Neutrophil (primary cell): ENCODE results near the gene TAF11L7.
"Not testable (repeated sequence)": the region's sequence is repeated elsewhere in the genome, so short reads cannot be mapped to it uniquely, and the experiment has no call there.

Experiments used
- H3K27ac ChIP-seq: fragments of 200-600 bp; sonication (generic); 2 replicates; pipeline ENCODE4 v1.5.1; 2016; ENCODE audit warnings: mild to moderate bottlenecking, moderate library complexity
- H3K27me3 ChIP-seq: fragments of 200-600 bp; sonication (generic); 2 replicates; pipeline ENCODE4 v1.6.0; 2016; ENCODE audit warnings: mild to moderate bottlenecking
- H3K36me3 ChIP-seq: fragments of 200-600 bp; sonication (generic); 2 replicates; pipeline ENCODE4 v1.5.1; 2017
- H3K4me1 ChIP-seq, 2 experiments: fragments of 200-600 bp in 1 of 2; sonication (generic) in 1 of 2; 1 replicate in 1 of 2; 2 replicates in 1 of 2; pipeline versions ENCODE4 v1.5.1 to v1.6.1; 2013 to 2016; ENCODE audit warnings: low read depth in 1 of 2, low read length in 1 of 2, mild to moderate bottlenecking in 1 of 2, moderate library complexity in 1 of 2; ENCODE audit not compliant: control insufficient read depth in 1 of 2, insufficient read depth in 1 of 2
- H3K4me3 ChIP-seq, 2 experiments: fragments of 200-600 bp in 1 of 2; sonication (generic) in 1 of 2; 1 replicate in 1 of 2; 2 replicates in 1 of 2; pipeline ENCODE4 v1.5.1; 2013 to 2016; ENCODE audit warnings: low read depth in 1 of 2, low read length in 1 of 2, mild to moderate bottlenecking in 1 of 2, moderate library complexity in 1 of 2
- H3K9me3 ChIP-seq: fragments of 200-600 bp; sonication (generic); 2 replicates; pipeline ENCODE4 v1.5.1; 2016
- CTCF ChIP-seq: fragments of 200-600 bp; sonication (generic); IDR thresholded peaks from 2 replicates; pipeline ENCODE4 v1.5.1; 2016; ENCODE audit warnings: antibody characterized with exemption

The TAF11L7 gene

DNA sequence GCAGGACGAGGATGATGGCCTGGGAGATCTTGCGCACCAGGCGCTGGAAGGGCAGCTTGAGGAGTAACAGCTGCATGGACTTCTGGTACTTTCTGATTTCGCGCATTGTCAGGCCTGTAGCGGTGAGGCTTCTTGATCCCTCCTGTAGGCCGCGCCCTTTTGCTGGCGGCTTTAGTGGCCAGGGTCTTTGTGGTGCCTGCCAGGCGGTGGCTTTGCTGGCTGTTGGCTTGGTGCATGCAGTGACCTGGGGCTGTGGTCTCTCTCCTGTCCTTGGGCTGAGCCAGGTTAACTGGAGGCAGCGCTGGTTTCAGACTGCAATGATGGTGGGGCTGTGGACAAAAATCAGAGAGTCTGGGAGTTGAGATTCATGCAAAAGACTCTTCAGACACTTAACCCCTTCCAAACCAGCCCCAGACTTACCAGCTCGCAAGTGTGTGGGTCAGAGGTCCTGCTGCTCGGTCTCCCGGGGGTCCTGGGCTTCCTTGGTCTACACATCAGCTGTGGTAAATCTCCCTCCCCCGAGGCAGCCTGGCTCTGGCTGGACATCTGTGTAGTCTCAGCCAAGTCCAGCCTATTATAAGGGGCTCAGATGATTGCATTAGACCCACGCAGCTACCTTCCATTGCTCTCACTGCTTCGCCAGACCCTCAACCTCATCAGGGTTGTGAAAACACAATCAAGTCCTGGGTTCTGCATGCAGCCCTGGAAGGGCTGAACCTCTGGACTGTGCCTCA, 29.5 kb upstream of the TAF11L7 start:
- no peak for TF ChIP-seq CTCF
- H3K27me3 ChIP-seq, result no peaks in the 10 kb centered on the region
- no peaks in the 10 kb centered on the region for H3K4me1 ChIP-seq
- H3K9me3 ChIP-seq, result no peaks in the 10 kb centered on the region
- H3K27ac ChIP-seq, result no peak overlapping the region
- no peak overlapping the region for H3K4me3 ChIP-seq
- no peaks in the 10 kb centered on the region for H3K36me3 ChIP-seq

DNA sequence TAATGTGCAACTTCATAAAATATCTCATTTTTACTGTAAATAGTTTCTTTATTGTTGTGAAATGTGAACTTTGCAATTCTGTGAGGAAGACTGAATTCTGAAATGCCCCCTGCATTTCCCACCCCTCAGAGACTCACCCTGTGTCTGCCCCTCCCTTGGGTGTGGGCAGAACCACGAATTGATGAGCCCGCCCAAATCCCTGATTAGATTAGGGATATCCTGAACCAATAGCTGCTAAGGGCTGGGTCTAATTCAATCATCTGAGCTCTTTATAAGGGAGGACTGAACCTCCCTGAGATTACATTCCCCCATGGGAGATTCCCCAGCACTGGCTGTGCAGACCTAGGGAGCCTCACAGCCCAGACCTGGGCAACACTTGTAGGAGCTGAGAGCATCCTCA, 24.5 kb upstream of the TAF11L7 start, which contains the start of gene TAF11L12:
Gene TAF11L12 (plus strand): TSS at position 301 of the 400 bp plus-strand sequence.
- not testable (repeated sequence) for H3K4me1 ChIP-seq, H3K27me3 ChIP-seq, H3K9me3 ChIP-seq, H3K4me3 ChIP-seq, H3K36me3 ChIP-seq, H3K27ac ChIP-seq

GRCh38 chr5:17607461-17607860, 21.9 kb upstream of the TAF11L7 start:
- H3K36me3 ChIP-seq, H3K4me1 ChIP-seq, H3K9me3 ChIP-seq, H3K27ac ChIP-seq, H3K27me3 ChIP-seq, H3K4me3 ChIP-seq: not testable (repeated sequence)

- H3K36me3 ChIP-seq, result no peaks in the 10 kb centered on the region
- no peaks in the 10 kb centered on the region for H3K27me3 ChIP-seq
- no peak for TF ChIP-seq CTCF
- no peaks in the 10 kb centered on the region for H3K9me3 ChIP-seq
- H3K4me3 ChIP-seq, result no peak overlapping the region
- no peak overlapping the region for H3K27ac ChIP-seq
- H3K4me1 ChIP-seq, result no peaks in the 10 kb centered on the region
Observed at GRCh38 chr5:17604951-17605350, 19.4 kb upstream of the TAF11L7 start.

DNA sequence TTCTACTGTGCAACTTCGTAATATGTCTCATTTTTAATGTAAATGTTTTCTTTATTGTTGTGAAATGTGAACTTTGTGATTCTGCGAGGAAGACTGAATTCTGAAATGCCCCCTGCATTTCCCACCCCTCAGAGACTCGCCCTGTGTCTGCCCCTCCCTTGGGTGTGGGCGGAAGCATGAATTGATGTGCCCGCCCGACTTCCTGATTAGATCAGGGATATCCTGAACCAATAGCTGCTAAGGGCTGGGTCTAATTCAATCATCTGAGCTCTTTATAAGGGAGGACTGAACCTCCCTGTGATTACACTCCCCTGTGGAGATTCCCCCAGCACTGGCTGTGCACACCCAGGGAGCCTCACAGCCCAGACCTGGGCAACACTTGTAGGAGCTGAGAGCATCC, 18.3 kb upstream of the TAF11L7 start, which contains the start of gene TAF11L11:
Gene TAF11L11 (plus strand): TSS at position 304 of the 400 bp plus-strand sequence.
- not testable (repeated sequence) for H3K9me3 ChIP-seq, H3K27ac ChIP-seq, H3K27me3 ChIP-seq, H3K4me1 ChIP-seq, H3K4me3 ChIP-seq, H3K36me3 ChIP-seq

DNA sequence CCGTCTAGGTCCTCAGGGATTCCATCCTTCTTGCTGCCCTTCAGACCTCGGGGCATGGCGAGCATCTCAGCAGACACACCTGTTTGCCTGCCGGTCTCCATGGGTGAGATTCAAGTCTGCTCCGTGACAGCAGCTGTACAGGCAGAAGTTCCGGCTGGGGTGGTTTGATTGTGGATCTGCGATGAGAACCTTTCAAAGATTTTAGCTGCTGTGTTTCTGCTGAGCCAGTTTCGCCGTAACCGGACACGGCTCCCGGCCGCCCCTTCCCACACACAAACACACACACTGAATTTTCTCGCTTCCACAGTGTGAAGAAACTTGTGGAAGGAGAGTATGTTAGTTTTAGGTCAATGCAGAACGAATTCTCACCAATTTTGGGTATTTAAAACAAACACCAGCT, 12.2 kb upstream of the TAF11L7 start, which contains the start of gene TAF11L10:
Gene TAF11L10 (minus strand): TSS at position 101 of the 400 bp plus-strand sequence.
- H3K36me3 ChIP-seq, H3K4me3 ChIP-seq, H3K4me1 ChIP-seq, H3K27me3 ChIP-seq, H3K27ac ChIP-seq, H3K9me3 ChIP-seq: not testable (repeated sequence)

DNA sequence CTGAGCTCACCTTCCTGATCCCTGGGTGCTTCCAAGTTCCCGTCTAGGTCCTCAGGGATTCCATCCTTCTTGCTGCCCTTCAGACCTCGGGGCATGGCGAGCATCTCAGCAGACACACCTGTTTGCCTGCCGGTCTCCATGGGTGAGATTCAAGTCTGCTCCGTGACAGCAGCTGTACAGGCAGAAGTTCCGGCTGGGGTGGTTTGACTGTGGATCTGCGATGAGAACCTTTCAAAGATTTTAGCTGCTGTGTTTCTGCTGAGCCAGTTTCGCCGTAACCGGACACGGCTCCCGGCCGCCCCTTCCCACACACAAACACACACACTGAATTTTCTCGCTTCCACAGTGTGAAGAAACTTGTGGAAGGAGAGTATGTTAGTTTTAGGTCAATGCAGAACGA, 8.7 kb upstream of the TAF11L7 start, which contains the start of gene TAF11L9:
Gene TAF11L9 (minus strand): TSS at position 140 of the 400 bp plus-strand sequence.
- not testable (repeated sequence) for H3K9me3 ChIP-seq, H3K27me3 ChIP-seq, H3K36me3 ChIP-seq, H3K27ac ChIP-seq, H3K4me3 ChIP-seq, H3K4me1 ChIP-seq

DNA sequence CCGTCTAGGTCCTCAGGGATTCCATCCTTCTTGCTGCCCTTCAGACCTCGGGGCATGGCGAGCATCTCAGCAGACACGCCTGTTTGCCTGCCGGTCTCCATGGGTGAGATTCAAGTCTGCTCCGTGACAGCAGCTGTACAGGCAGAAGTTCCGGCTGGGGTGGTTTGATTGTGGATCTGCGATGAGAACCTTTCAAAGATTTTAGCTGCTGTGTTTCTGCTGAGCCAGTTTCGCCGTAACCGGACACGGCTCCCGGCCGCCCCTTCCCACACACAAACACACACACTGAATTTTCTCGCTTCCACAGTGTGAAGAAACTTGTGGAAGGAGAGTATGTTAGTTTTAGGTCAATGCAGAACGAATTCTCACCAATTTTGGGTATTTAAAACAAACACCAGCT, 5.3 kb upstream of the TAF11L7 start, which contains the start of gene TAF11L8:
Gene TAF11L8 (minus strand): TSS at position 101 of the 400 bp plus-strand sequence.
- not testable (repeated sequence) for H3K27me3 ChIP-seq, H3K36me3 ChIP-seq, H3K9me3 ChIP-seq, H3K27ac ChIP-seq, H3K4me1 ChIP-seq, H3K4me3 ChIP-seq
